RWPE1 (cell line): ENCODE measurements around the gene GLOD4.
"Not testable (repeated sequence)": the region's sequence is repeated elsewhere in the genome, so short reads cannot be mapped to it uniquely, and the experiment has no call there.

ENCODE experiments used
- CTCF ChIA-PET: fragments of 350-600 bp; sonication (Branson Sonifier 250); formaldehyde crosslinking; extraction: SDS; loops from one replicate; lab custom pipeline; 2021; lab: Yijun Ruan, JAX
- POLR2A ChIA-PET: fragments of 400-600 bp; formaldehyde crosslinking; extraction: SDS; loops from one replicate; lab custom pipeline; 2020; ENCODE audit warnings: antibody characterized with exemption; ENCODE audit not compliant: low non-redundant PET; lab: Yijun Ruan, JAX
- DNase-seq: peaks from one replicate; pipeline ENCODE4 v3.0.0; 2012; ENCODE audit warnings: low spot score
- H3K27ac ChIP-seq: fragments of 450-650 bp; 2 replicates; pipeline ENCODE4 v1.5.1; 2017
- CTCF ChIP-seq: fragments of 450-650 bp; conservative IDR thresholded peaks from 2 replicates; pipeline ENCODE4 v1.5.1; 2017; ENCODE audit warnings: low read depth, mild to moderate bottlenecking

GLOD4 gene

GRCh38 chr17:752002-752619, 30.0 kb downstream of the GLOD4 start, which contains the start of gene GEMIN4:
Gene GEMIN4 (minus strand): TSS chr17:752264. CDS start chr17:752142, 122 bp downstream.
- peak within 1 kb of the TSS; percentile 80 for H3K27ac ChIP-seq
- peak; percentile 92 for TF ChIP-seq CTCF
- ChIA-PET CTCF (interaction anchor here (0.6 to 0.9 kb wide), 7 partner anchors 17 to 364 kb away, joined by 3 to 6 read pairs (median 4); partner anchors contain the start of gene TIMM22), POLR2A (interaction anchor here (0.6 kb wide), 2 partner anchors 36 to 177 kb away, joined by 5 to 6 read pairs; no protein-coding TSS in a partner anchor)
- peak; percentile 90 for DNase-seq

- TF ChIP-seq CTCF, result no peak
- ChIA-PET CTCF (no interaction called here), POLR2A (no interaction called here)
- H3K27ac ChIP-seq, result peak overlapping the region; percentile 80
- peak; percentile 59 for DNase-seq
Observed at GRCh38 chr17:751269-752001, 30.6 kb downstream of the GLOD4 start.

- POLR2A ChIA-PET, result no interaction called here
Observed at GRCh38 chr17:750431-751037, 31.5 kb downstream of the GLOD4 start.

GRCh38 chr17:749359-749758, 32.7 kb downstream of the GLOD4 start:
- DNase-seq, H3K27ac ChIP-seq, POLR2A ChIA-PET: not testable (repeated sequence)
- CTCF ChIA-PET, result interaction anchor here (0.7 kb wide), 1 partner anchor 56 kb away, joined by 4 read pairs; no protein-coding TSS in a partner anchor

More at GRCh38 chr17:750431-751037, 31.5 kb downstream of the GLOD4 start:
- peak overlapping the region; percentile 80 for H3K27ac ChIP-seq
- TF ChIP-seq CTCF, result no peak
- DNase-seq, result no peak
- CTCF ChIA-PET, result no interaction called here

GRCh38 chr17:748604-749003, 33.5 kb downstream of the GLOD4 start:
- H3K27ac ChIP-seq, DNase-seq, CTCF ChIA-PET, POLR2A ChIA-PET: not testable (repeated sequence)

- POLR2A ChIA-PET, result no interaction called here
- DNase-seq, result no peak
- TF ChIP-seq CTCF, result no peak
- CTCF ChIA-PET, result no interaction called here
- H3K27ac ChIP-seq, result 0 out of 2 replicates have a peak overlapping the region, but pooled peaks have one; percentile 8
Observed at GRCh38 chr17:746783-747629, 35.1 kb downstream of the GLOD4 start.

- no peak for TF ChIP-seq CTCF
- ChIA-PET CTCF (no interaction called here), POLR2A (no interaction called here)
- H3K27ac ChIP-seq, result peak overlapping the region; percentile 8; the same call in 1 of the 2 replicates
- no peak for DNase-seq
Observed at GRCh38 chr17:746181-746580, 35.9 kb downstream of the GLOD4 start.
